ENCODE results near the gene HK3. TPM values are rescaled to one million over a fixed set of nuclear protein-coding genes. Genes with fewer than 3 reads are reported as not detected.
A peak's percentile ranks its signal among the peaks of the same experiment; 100 is the strongest.

Gene HK3
- total and polyA plus RNA-seq, 9 of the 15 experiments (the other 6 are each of a cell fraction or from before 2014, with no cell fraction given) = 0.16 TPM; not detected in 8

DNA sequence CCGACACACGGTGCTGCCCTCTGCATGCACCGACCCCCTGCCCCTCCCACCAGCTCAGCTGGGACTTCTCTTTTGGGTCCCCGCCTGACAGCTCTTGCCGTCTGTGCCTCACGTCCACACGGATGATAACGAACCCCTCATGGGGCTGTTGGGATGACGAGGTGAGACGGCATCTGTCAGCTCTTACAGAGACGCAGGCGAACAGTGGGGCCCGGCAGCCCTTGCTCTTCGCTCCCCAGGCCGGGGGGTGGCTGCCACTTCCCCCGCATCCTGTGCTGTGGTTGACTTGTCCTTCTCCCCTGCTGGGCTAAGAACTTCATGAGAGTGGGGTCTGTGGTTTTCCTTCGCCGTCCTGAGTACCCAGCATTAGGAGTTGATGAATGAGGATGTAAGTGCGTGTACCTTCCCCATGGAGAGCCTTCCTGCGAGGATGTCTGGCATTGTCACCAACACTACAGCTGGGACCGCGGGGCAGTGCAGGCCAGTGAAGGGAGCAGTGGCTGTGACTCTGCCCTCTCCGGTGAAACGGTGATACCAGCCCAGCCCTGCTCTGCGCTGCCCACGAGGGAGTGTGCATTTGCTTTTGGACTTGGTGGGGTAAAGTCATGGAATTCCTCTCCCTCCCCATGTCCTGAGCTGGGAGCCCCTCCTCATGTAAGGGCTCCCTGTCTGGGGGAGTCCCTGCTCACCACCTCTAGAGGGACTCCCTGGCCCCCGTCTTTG, 23.2 kb downstream of the HK3 start:
- H2AFZ ChIP-seq (ENCODE audit: low read depth, low read length) = no peak overlapping the region
- FAIRE-seq (no peak), DNase-seq (ENCODE audit: extremely low read depth in 1 of 4, low spot score in 3 of 4) (peak in 1 of 4 experiments; percentile 9), ATAC-seq (peak; percentile 24; the same call in 2 of the 3 replicates)
- no peak overlapping the region for H3K4me2 ChIP-seq (ENCODE audit: insufficient read depth, low read length)
- CTCF ChIA-PET (ENCODE audit: low intra/inter-chr PET ratio) = no interaction called here
- BruUV-seq (replicated peaks) = no TSS peak
- H3K27me3 ChIP-seq (ENCODE audit: control insufficient read depth in 2 of 2, insufficient read depth in 2 of 2, low read length in 2 of 2) = peaks cover 61 to 76% of the 10 kb centered on the region in 2 experiments
- H3K4me1 ChIP-seq (replicated peaks in 1 of 2; ENCODE audit: control insufficient read depth in 2 of 2, insufficient read depth in 2 of 2, low read length in 2 of 2) = peaks cover 0 to 53% of the 10 kb centered on the region in 2 experiments; a peak in 2 of 5 replicates
- in situ Hi-C loops (cut with MboI) (no loop called here), intact Hi-C loops (cut with micrococcal nuclease) (no loop called here)
- peaks cover 4% of the 10 kb centered on the region for H3K9me1 ChIP-seq (ENCODE audit: control insufficient read depth, insufficient read depth, low read length)
- H3K4me3 ChIP-seq = no peak overlapping the region
- H3K9ac ChIP-seq (ENCODE audit: insufficient read depth in 1 of 2, low read depth in 2 of 2, low read length in 2 of 2) = no peak overlapping the region; a peak in 1 of 4 replicates
- TF ChIP-seq HDGF (IDR thresholded peaks at IDR 0.05) = no peak
- peak; percentile 16; the same call in 1 of the 2 replicates for TF ChIP-seq EZH2 (IDR thresholded peaks at IDR 0.05; ENCODE audit: borderline replicate concordance, low read depth, low read length)
- no peak for TF ChIP-seq ZNF217 (CRISPR knock-in tag; IDR thresholded peaks at IDR 0.05)
- no peak for TF ChIP-seq ZKSCAN1 (IDR thresholded peaks at IDR 0.05; ENCODE audit: low read depth, low read length)
- TF ChIP-seq TFAP4 (CRISPR knock-in tag; IDR thresholded peaks at IDR 0.05; ENCODE audit: borderline replicate concordance) = peak; percentile 16; the same call in 1 of the 2 replicates
- no peaks in the 10 kb centered on the region for H3K36me3 ChIP-seq (ENCODE audit: control insufficient read depth, insufficient read depth, low read length)
- no peaks in the 10 kb centered on the region for H3K9me3 ChIP-seq (replicated peaks; ENCODE audit: control insufficient read depth, insufficient read depth, low read depth, low read length)
- no peaks in the 10 kb centered on the region for H3K79me2 ChIP-seq (ENCODE audit: control insufficient read depth, insufficient read depth, low read length)
- H4K20me1 ChIP-seq (replicated peaks; ENCODE audit: control insufficient read depth, insufficient read depth, low read length) = peaks cover 14% of the 10 kb centered on the region
- H3K27ac ChIP-seq (ENCODE audit: extremely low read depth, low read depth, low read length) = no peak overlapping the region
- WGBS (ENCODE audit: insufficient coverage, low coverage, missing lambda C conversion rate) = under 1% methylated on average over 23 of the region's 27 CpGs
- POLR2A ChIA-PET = interaction anchor here (0.7 to 1.0 kb wide), 3 partner anchors 10 to 427 kb away, joined by 3 to 4 read pairs (median 3); partner anchors contain the start of gene FAF2

All from K562 (cell line).